ENCODE data around the gene CAP1. TPM values are rescaled to one million over a fixed set of nuclear protein-coding genes. Genes with fewer than 3 reads are reported as not detected.
"Not testable (repeated sequence)": the region's sequence is repeated elsewhere in the genome, so short reads cannot be mapped to it uniquely, and the experiment has no call there.

Gene CAP1
- total RNA-seq, 6 experiments from 2014 or later = 665 to 743 (median 688) TPM

- no peak for TF ChIP-seq CTCF (IDR thresholded peaks at IDR 0.05)
- Mint-ChIP-seq H3K4me1 (ENCODE audit: low read depth) (peaks cover 17% of the 10 kb centered on the region), H3K36me3 (ENCODE audit: low read depth) (peaks cover 20% of the 10 kb centered on the region), H3K27ac (no peak overlapping the region), H3K9me3 (no peaks in the 10 kb centered on the region), H3K4me3 (no peak overlapping the region), H3K27me3 (ENCODE audit: insufficient read depth) (no peaks in the 10 kb centered on the region; the same call in none of the 2 replicates)
- DNase-seq = no peak
Observed at GRCh38 chr1:40081871-40082270, 41.3 kb downstream of the CAP1 start.

GRCh38 chr1:40084750-40085149 lies 44.2 kb downstream of the CAP1 start:
- H3K4me1 Mint-ChIP-seq (ENCODE audit: low read depth); H3K27ac Mint-ChIP-seq; H3K4me3 Mint-ChIP-seq; H3K27me3 Mint-ChIP-seq (ENCODE audit: insufficient read depth); H3K9me3 Mint-ChIP-seq: not testable (repeated sequence)
- DNase-seq = peak; percentile 40
- peak; percentile 86 for TF ChIP-seq CTCF (IDR thresholded peaks at IDR 0.05)
- peaks cover 16% of the 10 kb centered on the region for H3K36me3 Mint-ChIP-seq (ENCODE audit: low read depth)

GRCh38 chr1:40090652-40091355 lies 50.3 kb downstream of the CAP1 start:
- TF ChIP-seq CTCF (IDR thresholded peaks at IDR 0.05) = no peak
- Mint-ChIP-seq H3K36me3 (ENCODE audit: low read depth) (peaks cover 17% of the 10 kb centered on the region; the same call in 1 of the 2 replicates), H3K27me3 (ENCODE audit: insufficient read depth) (no peaks in the 10 kb centered on the region; the same call in 1 of the 2 replicates), H3K27ac (peak overlapping the region; percentile 70), H3K4me3 (no peak overlapping the region), H3K4me1 (ENCODE audit: low read depth) (peaks cover 35% of the 10 kb centered on the region), H3K9me3 (no peaks in the 10 kb centered on the region)
- DNase-seq = peak; percentile 27

- Mint-ChIP-seq H3K4me1 (ENCODE audit: low read depth) (peaks cover 48% of the 10 kb centered on the region), H3K9me3 (no peaks in the 10 kb centered on the region), H3K36me3 (ENCODE audit: low read depth) (peaks cover 15% of the 10 kb centered on the region; the same call in 1 of the 2 replicates), H3K27me3 (ENCODE audit: insufficient read depth) (no peaks in the 10 kb centered on the region), H3K27ac (0 out of 2 replicates have a peak overlapping the region, but pooled peaks have one; percentile 18), H3K4me3 (no peak overlapping the region)
- no peak for DNase-seq
- no peak for TF ChIP-seq CTCF (IDR thresholded peaks at IDR 0.05)
Observed at GRCh38 chr1:40092241-40092640, 51.7 kb downstream of the CAP1 start.

GRCh38 chr1:40092706-40093639 lies 52.4 kb downstream of the CAP1 start:
- Mint-ChIP-seq H3K36me3 (ENCODE audit: low read depth) (peaks cover 12% of the 10 kb centered on the region; the same call in 1 of the 2 replicates), H3K27ac (peak overlapping the region; percentile 18; the same call in 1 of the 2 replicates), H3K27me3 (ENCODE audit: insufficient read depth) (no peaks in the 10 kb centered on the region), H3K9me3 (no peaks in the 10 kb centered on the region), H3K4me3 (no peak overlapping the region), H3K4me1 (ENCODE audit: low read depth) (peaks cover 55% of the 10 kb centered on the region)
- DNase-seq = no peak
- no peak for TF ChIP-seq CTCF (IDR thresholded peaks at IDR 0.05)

Data from HFFc6 (cell line).